Thyroid gland (tissue), 4 donors: Measurements from ENCODE around the gene TTLL10.

Experiments used
- CTCF ChIP-seq, 6 experiments: fragments of 200-600 bp in 3 of 6; fragments of 450-650 bp in 3 of 6; sonication (generic) in 3 of 6; IDR thresholded peaks; one replicate each; pipeline ENCODE4 v1.5.1; 2016 to 2019; ENCODE audit warnings: antibody characterized with exemption in 6 of 6, mild to moderate bottlenecking in 2 of 6, inconsistent platforms in 1 of 6, moderate library complexity in 1 of 6
- POLR2A ChIP-seq, 2 donors: fragments of 450-650 bp; IDR thresholded peaks; one replicate each; pipeline ENCODE4 v1.6.1; 2017; ENCODE audit warnings: antibody characterized with exemption in 2 of 2, mild to moderate bottlenecking in 2 of 2, moderate library complexity in 1 of 2

- TF ChIP-seq CTCF (IDR thresholded peaks at IDR 0.05) (no peak), POLR2A (IDR thresholded peaks at IDR 0.05) (no peak)
These were observed 45.0 kb downstream of the TTLL10 start for GRCh38 chr1:1218524-1219200.
